ENCODE data around the gene TBC1D9B.
A peak's percentile ranks its signal among the peaks of the same experiment; 100 is the strongest.
"Not testable (repeated sequence)": the region's sequence is repeated elsewhere in the genome, so short reads cannot be mapped to it uniquely, and the experiment has no call there.

TBC1D9B gene

GRCh38 chr5:179836225-179837019 is 71.3 kb downstream of the TBC1D9B start:
- no peak for DNase-seq

GRCh38 chr5:179834871-179835270 is 72.8 kb downstream of the TBC1D9B start:
- not testable (repeated sequence) for DNase-seq

- no peak for DNase-seq
Measured at GRCh38 chr5:179834120-179834519, 73.6 kb downstream of the TBC1D9B start.

- no peak for DNase-seq
Measured at GRCh38 chr5:179833709-179834070, 74.0 kb downstream of the TBC1D9B start.

- no peak for DNase-seq
Measured at GRCh38 chr5:179833056-179833708, 74.5 kb downstream of the TBC1D9B start.

- DNase-seq: no peak
Measured at GRCh38 chr5:179832039-179832745, 75.5 kb downstream of the TBC1D9B start.

- no peak for DNase-seq
Measured at GRCh38 chr5:179830818-179831468, 76.8 kb downstream of the TBC1D9B start.

- DNase-seq: no peak
Measured at GRCh38 chr5:179829732-179830435, 77.8 kb downstream of the TBC1D9B start.

- no peak for DNase-seq
Measured at GRCh38 chr5:179828756-179829421, 78.8 kb downstream of the TBC1D9B start.

- no peak for DNase-seq
Measured at GRCh38 chr5:179827680-179828079, 80.0 kb downstream of the TBC1D9B start.

GRCh38 chr5:179825655-179826182 is 82.0 kb downstream of the TBC1D9B start:
- DNase-seq: no peak

GRCh38 chr5:179824745-179825112 is 83.0 kb downstream of the TBC1D9B start:
- no peak for DNase-seq

GRCh38 chr5:179823937-179824744 is 83.6 kb downstream of the TBC1D9B start:
- no peak for DNase-seq

GRCh38 chr5:179822444-179822990 is 85.2 kb downstream of the TBC1D9B start:
- DNase-seq: no peak

GRCh38 chr5:179822059-179822432 is 85.7 kb downstream of the TBC1D9B start:
- DNase-seq: no peak

GRCh38 chr5:179821298-179822058 is 86.2 kb downstream of the TBC1D9B start:
- DNase-seq: peak; percentile 73

GRCh38 chr5:179820483-179821297 is 87.0 kb downstream of the TBC1D9B start, which contains the start of gene SQSTM1:
Gene SQSTM1 (plus strand): TSS chr5:179820905. CDS start chr5:179820937, 32 bp downstream.
- peak; percentile 74 for DNase-seq

- DNase-seq: no peak
Measured at GRCh38 chr5:179820127-179820482, 87.6 kb downstream of the TBC1D9B start.

Measured in activated gamma-delta T cell (primary cell).